Stimulated activated CD8-positive, alpha-beta memory T cell treated with anti-CD3 and anti-CD28 coated beads, Interleukin-7, amount 100 ng/mL, for 1 hour (primary cell): ENCODE data around the gene PRKD1.

ENCODE experiments used
- DNase-seq, 2 donors: peaks; one replicate each; pipeline ENCODE4 v3.0.0-alpha.2; 2020; ENCODE audit warnings: low read depth in 2 of 2

PRKD1 gene

DNA sequence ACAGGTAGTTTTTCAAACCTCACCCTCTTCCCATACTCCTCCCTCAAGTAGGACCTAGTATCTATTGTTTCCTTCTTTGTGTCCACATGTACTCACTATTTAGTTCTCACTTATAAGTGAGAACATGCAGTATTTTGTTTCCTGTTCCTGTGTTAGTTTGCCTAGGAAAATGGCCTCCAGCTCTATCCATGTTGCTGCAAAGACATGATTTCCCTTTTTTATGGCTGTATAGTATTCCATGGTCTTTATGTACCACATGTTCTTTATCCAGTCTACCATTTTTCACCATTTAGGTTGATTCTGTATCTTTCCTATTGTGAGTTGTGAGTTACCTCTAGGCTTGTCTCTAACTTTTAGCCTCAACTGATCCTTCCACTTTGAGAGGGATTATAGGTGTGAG is 310.7 kb downstream of the PRKD1 start:
- no peak for DNase-seq

DNA sequence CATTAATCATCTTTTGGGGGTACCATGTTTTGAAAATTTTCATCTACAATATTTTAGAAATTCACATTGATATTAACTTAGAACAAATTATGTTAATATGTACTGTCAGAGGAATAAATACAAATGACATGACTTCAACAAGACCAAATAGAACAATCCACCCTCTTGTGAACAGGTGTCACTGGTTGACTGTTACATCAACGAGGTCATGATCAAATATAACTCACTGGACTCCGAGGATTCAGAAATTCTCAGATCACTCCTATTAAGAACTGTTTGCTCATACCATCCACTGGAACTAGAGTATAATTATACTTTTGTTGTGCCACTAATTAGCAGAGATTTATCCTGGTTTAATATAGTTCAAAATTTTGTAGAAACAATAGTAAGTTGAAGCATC is 318.8 kb downstream of the PRKD1 start:
- DNase-seq: no peak

DNA sequence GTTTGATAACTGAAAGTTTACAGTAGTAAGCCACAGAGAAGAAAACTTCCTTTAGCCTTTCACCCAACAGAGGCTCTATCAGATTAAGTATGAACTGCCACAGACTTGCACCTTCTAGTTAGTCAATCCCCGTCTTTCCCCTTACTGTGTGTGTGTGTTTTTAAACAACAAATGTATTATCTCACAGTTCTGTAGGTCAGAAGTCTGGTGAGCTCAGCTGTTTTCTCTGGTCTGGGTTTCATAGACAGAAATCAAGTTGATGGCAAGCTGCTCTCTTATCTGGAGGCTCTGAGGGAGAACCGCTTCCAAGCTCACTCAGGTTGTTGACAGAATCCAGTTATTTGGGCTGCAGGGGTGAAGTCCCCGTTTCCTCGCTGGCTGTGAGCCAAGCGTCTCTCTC is 320.5 kb downstream of the PRKD1 start:
- DNase-seq: no peak

DNA sequence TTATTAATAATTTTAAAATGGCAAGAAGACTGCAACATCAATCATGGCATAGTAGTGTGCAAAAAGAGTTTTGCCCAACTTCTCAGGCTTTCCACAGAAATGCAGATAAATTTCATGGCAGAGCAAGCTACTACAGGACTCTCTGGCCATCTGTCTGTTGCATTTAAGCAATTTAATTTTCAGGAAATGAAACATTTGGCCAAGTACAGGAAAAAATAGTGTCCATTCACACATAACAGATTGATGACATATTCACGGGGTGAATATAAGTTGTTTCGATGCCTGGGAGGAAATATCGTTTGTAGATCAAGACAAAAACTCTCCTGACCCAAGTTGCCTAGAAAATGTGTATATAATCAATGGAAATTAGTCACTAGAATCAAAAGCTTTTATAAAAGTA is 324.0 kb downstream of the PRKD1 start:
- DNase-seq: no peak

DNA sequence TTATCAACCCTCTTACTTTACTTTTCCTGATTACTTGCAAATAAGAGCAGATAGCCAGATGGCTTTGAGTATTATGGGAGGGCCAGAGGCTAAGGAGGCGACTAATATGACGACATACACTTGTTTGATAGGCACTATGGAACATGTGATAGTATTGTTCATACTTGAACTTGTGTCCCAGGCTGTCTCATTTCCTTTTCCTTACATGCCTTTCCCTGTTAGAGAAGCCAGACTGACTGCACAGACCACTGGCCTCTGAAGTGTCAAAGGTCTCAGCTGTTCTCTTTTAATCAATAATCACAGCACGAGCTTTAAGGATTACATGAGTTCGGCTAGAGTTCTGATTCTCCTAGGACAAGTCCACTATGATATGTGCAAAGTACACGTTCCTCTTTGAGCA is 326.0 kb downstream of the PRKD1 start:
- no peak for DNase-seq

DNA sequence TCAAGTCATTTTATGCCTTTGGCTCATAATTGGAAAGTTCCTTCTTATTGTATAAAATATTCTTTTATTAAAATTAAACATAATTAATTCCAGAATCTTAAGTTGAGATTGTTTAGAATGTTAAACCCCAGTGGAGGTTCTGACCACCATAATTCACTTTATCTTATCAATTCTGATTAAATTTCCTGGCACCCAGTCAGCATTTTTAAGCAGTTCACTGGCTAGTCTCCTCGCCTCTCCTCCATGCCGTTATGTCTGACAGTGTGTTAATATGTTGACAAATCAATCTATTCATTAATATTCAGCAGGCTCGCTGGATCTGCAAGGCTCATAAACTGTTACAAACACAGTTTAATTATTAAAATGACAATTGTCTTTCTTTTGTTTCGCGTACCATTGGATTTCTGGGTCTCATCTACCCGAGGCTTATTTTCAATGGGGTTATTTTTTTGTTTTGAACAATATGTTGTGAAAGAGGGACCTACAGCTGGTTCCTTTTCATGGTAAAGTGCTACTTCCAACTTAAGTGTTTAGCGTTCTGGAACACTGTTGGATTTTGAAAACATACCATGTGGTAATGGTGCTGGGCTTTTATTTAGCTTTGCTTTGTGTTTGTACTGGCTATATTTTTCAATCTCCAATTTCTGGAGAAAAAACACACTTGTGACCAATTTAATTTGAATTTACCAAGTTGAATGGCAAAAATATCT is 339.7 kb downstream of the PRKD1 start:
- no peak for DNase-seq

DNA sequence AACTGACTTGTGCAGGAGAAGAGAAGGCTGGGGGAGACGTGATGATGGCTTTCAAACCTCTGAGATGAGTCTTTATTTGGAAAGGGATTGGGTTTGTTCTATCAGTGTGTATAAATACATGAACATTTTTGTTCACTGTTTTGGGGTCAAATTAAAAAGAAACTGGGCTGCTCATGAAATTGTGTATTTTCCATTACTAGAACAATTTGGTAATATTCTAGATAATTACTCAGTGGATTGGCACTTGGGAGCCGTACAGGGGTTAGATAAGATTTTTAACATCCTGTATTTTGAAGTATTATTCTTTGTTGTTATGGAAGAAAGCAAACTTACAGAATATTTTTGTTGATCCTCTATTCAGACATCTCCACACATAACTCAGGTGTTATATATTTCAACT is 340.6 kb downstream of the PRKD1 start:
- no peak for DNase-seq

DNA sequence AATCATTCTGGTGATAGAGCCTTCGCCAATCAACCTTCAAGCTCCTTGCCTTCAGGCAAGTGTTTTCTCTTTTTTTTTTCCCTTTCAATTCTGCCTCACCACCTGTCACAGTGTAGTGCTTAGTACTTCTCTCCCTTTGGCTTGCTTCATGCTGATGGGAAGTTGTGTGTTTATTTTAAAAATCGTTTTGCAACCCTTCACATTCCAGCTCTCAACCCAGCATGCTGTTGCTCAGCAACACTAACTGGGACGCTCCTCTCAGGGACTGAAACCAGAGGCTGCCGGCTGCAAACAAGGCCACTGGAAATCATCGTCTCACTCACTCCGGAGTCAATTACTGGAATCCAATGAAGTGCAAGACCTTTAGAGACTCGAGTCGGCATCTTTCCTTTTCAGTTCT is 342.7 kb downstream of the PRKD1 start:
- DNase-seq: no peak

DNA sequence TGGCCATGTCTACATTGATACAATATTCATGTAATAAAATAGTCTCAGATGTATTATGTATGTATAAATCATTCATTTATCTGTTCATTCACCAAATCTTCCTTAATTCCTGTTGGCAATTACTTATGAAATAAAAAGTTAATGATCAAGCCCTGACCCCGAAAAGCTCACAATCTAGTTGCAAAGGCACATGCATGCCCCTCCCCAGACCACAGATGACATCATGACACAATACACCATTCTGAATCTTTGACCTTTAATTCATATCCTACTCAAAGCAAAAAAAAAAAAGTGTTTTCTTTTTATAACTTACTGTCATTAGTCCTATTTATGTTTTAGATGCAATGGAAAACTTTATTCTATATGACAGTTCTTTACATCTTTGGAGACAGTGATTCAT is 346.9 kb downstream of the PRKD1 start:
- no peak for DNase-seq

DNA sequence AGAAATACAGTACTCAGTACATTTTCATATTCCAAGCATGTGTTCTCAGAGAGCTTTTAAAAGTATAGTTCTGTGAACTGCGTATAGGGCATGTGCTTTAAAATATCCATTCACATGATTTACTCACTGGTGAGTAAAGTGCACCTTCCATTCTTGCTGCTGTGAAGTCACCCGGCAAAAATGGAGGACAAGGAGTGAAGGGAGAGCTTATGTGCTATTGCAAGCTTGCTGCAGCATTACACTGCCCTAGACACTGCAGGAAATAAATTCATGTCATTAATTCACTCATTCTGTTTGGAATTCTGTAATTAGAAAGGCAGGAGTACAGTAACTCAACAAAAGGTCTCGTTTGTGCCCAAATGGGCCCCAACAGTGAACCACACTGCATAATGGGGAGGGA is 347.8 kb downstream of the PRKD1 start:
- DNase-seq: no peak

DNA sequence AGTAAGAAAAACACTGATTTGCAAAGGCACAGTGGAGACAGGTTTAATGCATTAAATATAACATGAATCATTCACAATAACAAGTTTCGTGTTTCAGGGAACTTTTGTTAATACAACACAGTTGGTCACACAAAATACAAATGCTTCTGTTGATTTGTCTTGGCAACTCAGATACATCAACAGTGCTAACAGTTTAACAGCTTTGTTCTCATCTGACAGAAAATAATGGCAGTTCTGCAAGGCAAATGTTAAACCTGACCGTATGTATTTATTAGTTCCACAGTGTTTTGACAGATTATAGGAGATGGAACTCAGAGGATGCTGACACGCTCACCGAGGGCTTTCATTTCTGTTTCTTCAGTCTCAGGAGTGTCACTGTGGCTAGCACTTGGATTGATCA is 350.7 kb downstream of the PRKD1 start:
- DNase-seq: no peak

DNA sequence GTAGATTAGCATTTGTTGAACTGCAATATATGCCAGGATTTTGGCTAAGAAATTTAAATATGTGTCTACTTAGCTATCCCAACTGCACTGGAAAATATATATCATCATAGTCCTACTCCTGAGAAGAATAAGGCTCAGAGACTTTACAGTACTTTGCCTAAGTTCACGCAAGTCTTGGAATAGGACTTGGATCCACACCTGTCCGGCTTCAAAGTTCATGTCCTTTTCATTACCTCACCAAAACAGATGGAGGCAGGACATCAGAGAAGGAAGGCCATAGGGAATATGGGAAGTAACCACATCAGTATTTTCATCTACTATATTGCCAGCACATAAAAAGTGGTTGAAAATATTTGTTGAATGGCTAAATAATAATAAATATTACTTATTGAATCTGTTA is 358.5 kb downstream of the PRKD1 start:
- DNase-seq: no peak

DNA sequence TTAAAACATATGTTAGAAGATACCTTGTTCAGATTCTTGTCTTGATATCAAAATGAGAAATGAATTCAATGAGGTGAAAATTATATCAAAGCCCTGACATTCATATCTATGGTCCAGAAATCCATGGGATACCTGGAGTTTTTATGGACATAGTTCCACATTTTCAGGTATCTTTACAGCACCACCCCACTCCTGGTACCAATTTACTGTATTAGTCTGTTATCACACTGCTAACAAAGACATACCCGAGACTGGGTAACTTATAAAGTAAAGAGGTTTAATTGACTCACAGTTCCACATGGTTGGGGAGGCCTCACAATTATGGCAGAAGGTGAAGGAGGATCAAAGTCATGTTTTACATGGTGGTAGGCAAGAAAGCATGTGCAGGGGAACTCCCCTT is 361.5 kb downstream of the PRKD1 start:
- DNase-seq: no peak

DNA sequence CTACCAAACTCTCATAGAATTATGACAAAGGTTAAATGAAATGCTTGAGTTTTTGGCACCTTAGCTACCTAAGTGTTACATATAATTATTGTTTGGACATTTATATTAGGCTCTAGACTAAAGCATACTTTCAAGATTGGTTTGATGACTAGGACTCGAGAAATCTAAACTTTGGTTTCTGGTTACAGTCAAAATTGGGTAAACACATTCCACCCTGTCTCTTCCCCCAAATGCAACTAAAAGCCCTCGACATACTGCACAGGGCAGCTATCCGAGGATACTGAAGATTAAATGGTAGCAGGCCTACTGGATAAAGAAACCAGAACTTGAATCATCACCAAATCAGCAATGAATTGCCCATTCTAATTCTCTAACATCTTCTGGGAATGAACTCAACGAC is 369.1 kb downstream of the PRKD1 start:
- DNase-seq: no peak

DNA sequence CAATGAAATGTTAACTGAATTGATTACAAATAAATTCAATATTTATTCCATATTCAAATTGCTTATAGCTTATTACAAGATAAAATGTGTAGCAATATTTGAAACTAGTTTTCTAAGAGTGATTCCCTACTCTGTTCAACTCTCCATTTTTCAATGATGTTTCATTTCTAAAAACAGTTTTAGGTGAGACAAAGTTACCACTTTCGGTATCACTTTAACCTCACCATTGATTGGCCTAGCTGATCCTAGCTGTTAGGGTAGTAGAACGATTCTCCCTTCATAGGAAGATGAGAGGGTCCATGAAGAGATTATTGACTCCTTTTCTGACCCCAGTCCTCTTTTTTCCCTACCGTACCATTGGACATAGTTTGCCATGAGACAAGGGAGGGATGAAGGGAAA is 373.3 kb downstream of the PRKD1 start:
- no peak for DNase-seq

DNA sequence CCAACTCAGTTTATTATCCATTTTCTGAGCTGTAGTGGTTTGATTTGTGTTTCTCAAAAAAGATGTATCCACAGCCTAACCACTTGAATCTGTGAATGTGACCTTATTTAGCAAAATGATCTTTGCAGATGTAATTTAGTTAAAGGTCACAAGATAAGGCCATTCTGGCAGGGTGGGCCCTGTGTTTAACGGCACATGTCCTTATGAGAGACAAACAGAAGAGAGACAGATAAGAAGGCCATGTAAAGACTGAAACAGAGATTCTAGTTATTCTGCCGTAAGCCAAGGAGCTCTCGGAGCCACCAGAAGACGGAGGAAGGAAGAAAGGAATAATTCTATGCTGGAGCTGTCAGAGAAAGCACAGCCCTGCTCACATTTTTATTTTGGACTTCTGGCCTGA is 374.2 kb downstream of the PRKD1 start:
- DNase-seq: no peak

DNA sequence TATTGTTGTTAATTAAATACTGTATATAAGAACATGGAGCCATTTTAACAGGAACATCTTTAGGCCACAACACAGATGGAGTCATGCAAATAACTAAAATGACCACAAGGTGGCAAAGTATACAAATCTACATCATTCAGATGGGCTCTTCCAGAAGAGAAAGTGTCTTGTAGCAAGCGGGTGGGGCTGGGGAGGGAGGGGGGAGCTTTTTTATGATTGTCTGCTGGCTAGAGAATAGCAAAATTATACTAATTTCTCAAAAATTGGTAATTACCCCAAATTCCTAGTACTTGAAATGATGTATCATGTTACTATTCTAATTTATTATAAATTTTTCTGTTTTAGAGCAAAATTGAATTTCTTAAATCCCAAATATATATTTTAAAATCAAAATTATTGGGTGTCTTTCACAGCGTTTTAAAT is 378.7 kb downstream of the PRKD1 start:
- DNase-seq: no peak

DNA sequence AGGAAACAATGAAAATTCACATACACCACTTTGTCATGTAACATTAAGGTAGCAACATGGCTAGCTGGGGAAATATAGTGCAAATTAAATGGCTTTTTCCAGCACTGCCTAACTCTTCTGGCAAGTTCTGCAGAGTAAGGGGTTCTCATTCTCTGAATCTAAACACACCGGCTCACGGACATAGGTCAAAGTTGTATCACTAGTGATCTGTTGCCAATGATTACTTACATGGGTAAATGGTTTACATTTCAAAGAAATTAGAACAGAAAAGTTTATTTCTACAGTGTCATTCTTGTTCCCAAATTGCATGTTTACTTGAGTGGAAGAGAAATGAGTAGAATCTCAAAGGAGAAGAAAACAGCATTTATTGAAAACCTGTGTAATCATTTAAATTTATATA is 381.9 kb downstream of the PRKD1 start:
- DNase-seq: no peak

DNA sequence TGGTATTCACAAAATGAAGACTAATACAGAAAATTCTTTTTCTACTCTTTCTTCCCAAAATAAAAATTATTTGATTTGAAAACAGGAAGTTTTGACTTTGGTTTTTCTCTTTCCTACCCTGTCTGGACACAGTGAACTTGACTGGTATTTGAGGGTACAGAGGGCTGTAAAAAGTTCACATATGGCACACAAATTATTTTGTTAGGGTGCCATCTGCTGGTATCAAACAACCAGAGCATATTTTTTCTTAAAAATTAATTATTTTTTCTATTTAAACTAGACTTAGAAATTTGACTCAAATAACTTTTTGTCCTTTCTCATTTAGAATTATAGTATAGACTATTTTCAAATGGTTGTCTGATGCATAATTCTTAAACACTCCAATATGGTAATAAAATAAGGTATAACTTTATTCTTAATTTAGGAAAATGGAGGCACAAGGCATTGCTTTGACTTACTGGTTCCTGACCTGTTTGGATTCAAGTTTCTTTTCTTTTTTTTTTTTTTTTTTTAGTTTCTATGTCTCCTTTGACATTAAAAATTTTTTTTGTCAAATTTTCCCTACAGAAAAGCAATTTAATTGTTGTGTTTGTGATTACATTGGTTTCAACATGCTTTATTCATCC is 390.6 kb downstream of the PRKD1 start:
- DNase-seq: no peak

DNA sequence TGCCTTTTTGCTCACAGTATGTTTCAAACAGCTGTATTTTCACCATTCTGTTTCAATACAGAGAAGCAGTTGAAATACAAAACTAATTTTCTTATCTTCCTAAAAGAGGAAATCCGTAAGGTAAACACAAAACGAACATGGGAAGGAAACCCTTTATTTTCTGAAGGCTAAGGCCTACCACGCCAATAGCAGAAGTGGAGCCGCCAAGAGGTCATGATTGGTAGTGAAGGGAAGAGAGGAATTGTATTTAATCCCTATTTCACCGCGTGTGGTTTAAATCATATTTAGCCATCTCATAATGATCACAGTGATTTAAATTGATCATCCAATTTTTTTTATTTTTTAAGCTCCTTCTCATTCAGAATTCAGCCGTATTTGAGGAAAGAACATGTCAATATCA is 398.2 kb downstream of the PRKD1 start:
- no peak for DNase-seq

DNA sequence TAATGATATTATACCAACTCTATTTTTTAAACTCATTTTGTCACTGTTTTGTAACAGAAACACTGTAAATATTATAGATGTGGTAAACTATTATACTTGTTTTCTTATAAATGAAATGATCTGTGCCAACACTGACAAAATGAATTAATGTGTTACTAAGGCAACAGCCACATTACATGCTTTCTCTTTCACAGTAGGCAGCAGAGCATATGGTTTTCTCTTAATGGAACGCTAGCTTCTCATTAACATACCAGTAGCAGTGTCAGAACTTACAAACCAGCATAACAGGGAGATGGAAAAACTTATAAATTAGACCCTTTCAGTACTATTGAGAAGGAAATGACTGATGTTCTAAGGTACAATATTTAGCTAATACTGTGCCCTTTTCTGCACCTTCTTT is 398.8 kb downstream of the PRKD1 start:
- no peak for DNase-seq

DNA sequence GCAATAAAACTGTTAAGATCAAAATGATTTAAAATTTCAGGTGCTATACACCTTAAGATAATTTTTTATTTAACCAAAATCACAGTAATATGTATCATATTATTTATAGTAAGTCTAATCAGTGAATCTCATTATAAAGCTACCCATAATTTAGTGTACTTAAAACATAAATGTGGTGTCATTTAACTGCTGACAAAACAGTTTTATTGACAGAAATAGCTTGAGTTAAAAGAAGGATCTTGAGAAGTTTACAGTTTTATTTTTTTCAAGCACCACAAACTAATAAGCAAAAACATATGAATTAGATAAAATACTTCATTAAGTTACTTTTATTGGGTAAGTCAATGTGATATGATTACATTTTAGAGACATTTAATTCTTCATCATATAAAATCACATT is 400.4 kb downstream of the PRKD1 start:
- DNase-seq: no peak
